Measurements from ENCODE around the gene LDHA. TPM values are rescaled to one million over a fixed set of nuclear protein-coding genes. Genes with fewer than 3 reads are reported as not detected.

Gene LDHA
- total and polyA plus RNA-seq, 2 of the 8 experiments (the other 6 are each of a cell fraction or from before 2014, with no cell fraction given), result 443 to 486 TPM

DNA sequence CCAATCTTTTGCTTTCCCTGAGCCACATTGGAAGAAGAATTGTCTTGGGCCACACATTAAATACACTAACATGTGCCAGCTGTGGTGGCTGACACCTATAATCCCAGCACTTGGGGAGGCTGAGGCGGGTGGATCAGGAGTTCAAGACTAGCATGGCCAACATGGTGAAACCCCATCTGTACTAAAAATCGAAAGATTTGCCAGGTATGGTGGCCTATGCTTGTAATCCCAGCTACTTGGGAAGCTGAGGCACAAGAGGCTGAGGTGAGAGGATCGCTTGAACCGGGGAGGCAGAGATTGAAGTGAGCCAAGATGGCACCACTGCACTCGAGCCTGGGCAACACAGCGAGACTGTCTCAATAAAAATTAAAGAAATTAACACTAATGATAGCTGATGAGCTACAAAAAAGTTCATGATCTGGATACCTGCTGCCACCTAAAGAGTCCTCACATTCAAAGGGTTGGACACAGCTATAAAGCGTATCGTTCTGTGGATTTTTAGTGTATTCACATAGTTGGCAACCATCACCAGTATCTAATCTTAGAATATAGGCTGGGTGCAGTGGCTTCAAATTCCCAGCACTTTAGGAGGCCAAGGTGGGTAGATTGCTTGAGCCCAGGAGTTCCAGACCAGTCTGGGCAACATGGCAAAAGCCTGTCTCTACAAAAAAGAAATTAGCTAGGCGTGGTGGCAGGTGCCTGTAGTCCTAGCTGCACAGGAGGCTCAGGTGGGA lies 14.4 kb downstream of the LDHA start (continued):
- TF ChIP-seq EZH2 (IDR thresholded peaks at IDR 0.05; ENCODE audit: low read depth, low read length, severe bottlenecking), result no peak
- TF ChIP-seq NRF1 (IDR thresholded peaks at IDR 0.05; ENCODE audit: low read depth, low read length), result no peak
- TF ChIP-seq SAP30 (IDR thresholded peaks at IDR 0.05; ENCODE audit: insufficient read depth, insufficient replicate concordance, low read length), result no peak
